SK-N-SH (cell line): Measurements from ENCODE around the gene ACSF3. TPM values are rescaled to one million over a fixed set of nuclear protein-coding genes. Genes with fewer than 3 reads are reported as not detected.

Experiments used
- CTCF ChIA-PET: fragments of 300-600, 350-600 bp; formaldehyde crosslinking; extraction: SDS; loops from one replicate; lab custom pipeline; 2021; lab: Yijun Ruan, JAX
- POLR2A ChIA-PET: fragments of 350-600 bp; sonication (Branson Sonifier 250); formaldehyde crosslinking; extraction: SDS; loops from one replicate; lab custom pipeline; 2020; ENCODE audit warnings: antibody characterized with exemption, inconsistent platforms; lab: Yijun Ruan, JAX
- DNase-seq: peaks from one replicate; pipeline ENCODE4 v3.0.0; 2012
- H2AFZ ChIP-seq: fragments of 200-600 bp; sonication (generic); 2 replicates; pipeline ENCODE4 v1.8.1; 2016; ENCODE audit warnings: antibody characterized with exemption, mild to moderate bottlenecking, low read depth
- H3F3A ChIP-seq: fragments of 200-600 bp; sonication (generic); replicated peaks from 2 replicates; pipeline ENCODE3; 2016; ENCODE audit warnings: antibody characterized with exemption, mild to moderate bottlenecking; ENCODE audit not compliant: insufficient read depth
- H3K27ac ChIP-seq, 2 experiments: fragments of 200-500 bp in 1 of 2; fragments of 200-600 bp in 1 of 2; sonication (Bioruptor generic) in 1 of 2; sonication (generic), shearing (Covaris generic) in 1 of 2; 2 replicates each; pipeline versions ENCODE4 v1.5.1 to v1.6.1; 2014 to 2016; ENCODE audit warnings: low read depth in 2 of 2, inconsistent platforms in 1 of 2, low read length in 1 of 2, mild to moderate bottlenecking in 1 of 2, mixed read lengths in 1 of 2
- H3K27me3 ChIP-seq: fragments of 200-600 bp; sonication (generic), shearing (Covaris generic); 2 replicates; pipeline ENCODE4 v1.6.1; 2016; ENCODE audit warnings: mixed run types; ENCODE audit not compliant: insufficient read depth
- H3K36me3 ChIP-seq, 2 experiments: fragments of 200-500 bp in 1 of 2; fragments of 200-600 bp in 1 of 2; sonication (Bioruptor generic) in 1 of 2; sonication (generic) in 1 of 2; replicated peaks in 1 of 2; 2 replicates each; pipeline versions ENCODE3 to v1.5.1; 2014 to 2016; ENCODE audit warnings: low read length in 1 of 2, mild to moderate bottlenecking in 1 of 2; ENCODE audit not compliant: insufficient read depth in 2 of 2, control insufficient read depth in 1 of 2
- H3K4me1 ChIP-seq, 2 experiments: fragments of 200-500 bp in 1 of 2; fragments of 200-600 bp in 1 of 2; sonication (Bioruptor generic) in 1 of 2; sonication (generic), shearing (Covaris generic) in 1 of 2; 2 replicates each; pipeline versions ENCODE4 v1.5.1 to v1.6.1; 2014 to 2016; ENCODE audit warnings: low read depth in 1 of 2, low read length in 1 of 2, mixed run types in 1 of 2; ENCODE audit not compliant: insufficient read depth in 2 of 2, control insufficient read depth in 1 of 2
- H3K4me2 ChIP-seq: fragments of 200-600 bp; sonication (generic), shearing (Covaris generic); 2 replicates; pipeline ENCODE4 v1.6.1; 2017; ENCODE audit warnings: mixed run types
- H3K4me3 ChIP-seq, 2 experiments: fragments of 200-500 bp in 1 of 2; fragments of 200-600 bp in 1 of 2; sonication (Bioruptor generic) in 1 of 2; sonication (generic), shearing (Covaris generic) in 1 of 2; 2 replicates each; pipeline versions ENCODE4 v1.5.1 to v1.8.1; 2014 to 2016; ENCODE audit warnings: low read depth in 2 of 2, inconsistent platforms in 1 of 2, low read length in 1 of 2, mild to moderate bottlenecking in 1 of 2, mixed read lengths in 1 of 2, moderate library complexity in 1 of 2
- H3K79me2 ChIP-seq: fragments of 200-600 bp; sonication (generic); 2 replicates; pipeline ENCODE4 v1.8.1; 2017; ENCODE audit warnings: mild to moderate bottlenecking; ENCODE audit not compliant: insufficient read depth
- H3K9ac ChIP-seq: fragments of 200-600 bp; sonication (generic); 2 replicates; pipeline ENCODE4 v1.6.1; 2017; ENCODE audit warnings: mixed run types
- H3K9me2 ChIP-seq: fragments of 200-600 bp; sonication (generic); 2 replicates; pipeline ENCODE4 v1.6.1; 2017; ENCODE audit warnings: mixed run types
- H3K9me3 ChIP-seq: fragments of 200-600 bp; sonication (generic); 2 replicates; pipeline ENCODE4 v1.6.1; 2017; ENCODE audit warnings: mixed run types, mild to moderate bottlenecking, moderate library complexity
- H4K20me1 ChIP-seq: fragments of 200-600 bp; sonication (generic); 2 replicates; pipeline ENCODE4 v1.6.1; 2017; ENCODE audit warnings: mild to moderate bottlenecking, mixed run types; ENCODE audit not compliant: insufficient read depth
- CHD2 ChIP-seq: fragments of 150-350 bp; IDR thresholded peaks from 2 replicates; pipeline ENCODE4 v1.6.1; 2018; ENCODE audit warnings: low read length; ENCODE audit not compliant: partially characterized antibody
- FOXJ3 ChIP-seq: sonication (generic); formaldehyde crosslinking; IDR thresholded peaks from 2 replicates; pipeline ENCODE4 v1.5.1; 2020; ENCODE audit warnings: mild to moderate bottlenecking, missing genetic modification reagents
- FOXM1 ChIP-seq: IDR thresholded peaks from 2 replicates; pipeline ENCODE4 v1.4.0; 2012; ENCODE audit warnings: low read depth, mild to moderate bottlenecking
- GABPA ChIP-seq: IDR thresholded peaks from 2 replicates; pipeline ENCODE4 v1.4.0; 2012; ENCODE audit warnings: low read depth, mild to moderate bottlenecking
- MEF2A ChIP-seq: IDR thresholded peaks from 2 replicates; pipeline ENCODE4 v1.4.0; 2012; ENCODE audit warnings: low read depth, borderline replicate concordance
- MXI1 ChIP-seq: IDR thresholded peaks from 2 replicates; pipeline ENCODE4 v1.6.1; 2012; ENCODE audit warnings: mild to moderate bottlenecking, low read depth, low read length, improper control_type of control experiment
- NFIC ChIP-seq: IDR thresholded peaks from 2 replicates; pipeline ENCODE4 v1.4.0; 2012; ENCODE audit warnings: borderline replicate concordance
- RAD21 ChIP-seq: IDR thresholded peaks from 2 replicates; pipeline ENCODE4 v1.6.1; 2012; ENCODE audit warnings: mild to moderate bottlenecking, low read length
- RCOR1 ChIP-seq: fragments of 150-350 bp; IDR thresholded peaks from 2 replicates; pipeline ENCODE4 v1.6.1; 2017; ENCODE audit warnings: antibody characterized with exemption, low read length
- RFX5 ChIP-seq: IDR thresholded peaks from 2 replicates; pipeline ENCODE4 v1.6.1; 2012; ENCODE audit warnings: mild to moderate bottlenecking, improper control_type of control experiment, low read length
- RXRA ChIP-seq: IDR thresholded peaks from 2 replicates; pipeline ENCODE4 v1.4.0; 2012; ENCODE audit warnings: low read depth, mild to moderate bottlenecking, borderline replicate concordance
- SIN3A ChIP-seq: IDR thresholded peaks from 2 replicates; pipeline ENCODE4 v1.6.1; 2012; ENCODE audit warnings: low read depth, mild to moderate bottlenecking, low read length, moderate library complexity, borderline replicate concordance
- SMC3 ChIP-seq: IDR thresholded peaks from 2 replicates; pipeline ENCODE4 v1.6.1; 2012; ENCODE audit warnings: low read depth, low read length, improper control_type of control experiment
- TCF12 ChIP-seq: IDR thresholded peaks from 2 replicates; pipeline ENCODE4 v1.4.0; 2012
- WGBS: methylation state at CpG from one replicate; pipeline ENCODE4 v1.1.6; 2017; ENCODE audit warnings: low lambda C conversion rate; 5-methylcytosine and 5-hydroxymethylcytosine counted together
- polyA plus RNA-seq, 3 experiments: library from polyadenylated mRNA; depleted of rRNA; stranded (reverse); fragments of >200 nt; gene quantifications; 2 replicates each; pipeline ENCODE4 v1.2.3, GENCODE V29; 2012
- TF ChIP-seq, protein P1 (sequence below): IDR thresholded peaks from 2 replicates; pipeline ENCODE4; 2012
- TF ChIP-seq, protein P2 (sequence below): IDR thresholded peaks from 2 replicates; pipeline ENCODE4 v1.4.0; 2012; ENCODE audit warnings: low read depth, borderline replicate concordance
- TF ChIP-seq, protein P3 (sequence below): fragments of 150-350 bp; IDR thresholded peaks from 2 replicates; pipeline ENCODE4 v1.6.1; 2016; ENCODE audit warnings: mild to moderate bottlenecking, low read depth, low read length
- TF ChIP-seq, protein P4 (sequence below): IDR thresholded peaks from 2 replicates; pipeline ENCODE4 v1.6.1; 2012; ENCODE audit warnings: mild to moderate bottlenecking, low read depth, low read length, moderate library complexity

ACSF3 gene
- polyA plus RNA-seq, 1 of the 3 experiments (the other 2 are of a cell fraction), result 18.8 TPM

DNA sequence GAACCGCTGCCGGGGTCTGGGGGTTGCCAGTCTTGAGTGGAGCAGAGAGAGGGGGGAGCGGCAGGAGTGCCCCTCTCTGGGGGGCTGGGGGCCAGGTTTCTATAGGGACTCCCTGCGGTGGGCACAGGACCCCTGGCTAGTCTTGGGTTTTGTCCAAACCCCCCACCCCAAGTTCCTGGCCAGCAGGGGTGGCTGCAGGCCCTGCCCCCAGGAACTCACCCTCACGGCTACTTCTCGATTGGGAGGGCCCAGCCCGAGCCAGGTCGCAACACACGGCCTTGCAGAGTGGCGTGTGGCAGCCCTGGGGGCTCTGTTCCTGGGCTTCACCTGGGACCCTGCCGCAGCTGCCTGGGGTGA lies 78.5 kb downstream of the ACSF3 start (continued):
- TF ChIP-seq, protein P1, sequence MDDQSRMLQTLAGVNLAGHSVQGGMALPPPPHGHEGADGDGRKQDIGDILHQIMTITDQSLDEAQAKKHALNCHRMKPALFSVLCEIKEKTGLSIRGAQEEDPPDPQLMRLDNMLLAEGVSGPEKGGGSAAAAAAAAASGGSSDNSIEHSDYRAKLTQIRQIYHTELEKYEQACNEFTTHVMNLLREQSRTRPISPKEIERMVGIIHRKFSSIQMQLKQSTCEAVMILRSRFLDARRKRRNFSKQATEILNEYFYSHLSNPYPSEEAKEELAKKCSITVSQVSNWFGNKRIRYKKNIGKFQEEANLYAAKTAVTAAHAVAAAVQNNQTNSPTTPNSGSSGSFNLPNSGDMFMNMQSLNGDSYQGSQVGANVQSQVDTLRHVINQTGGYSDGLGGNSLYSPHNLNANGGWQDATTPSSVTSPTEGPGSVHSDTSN, result no peak
- TF ChIP-seq, protein P2, sequence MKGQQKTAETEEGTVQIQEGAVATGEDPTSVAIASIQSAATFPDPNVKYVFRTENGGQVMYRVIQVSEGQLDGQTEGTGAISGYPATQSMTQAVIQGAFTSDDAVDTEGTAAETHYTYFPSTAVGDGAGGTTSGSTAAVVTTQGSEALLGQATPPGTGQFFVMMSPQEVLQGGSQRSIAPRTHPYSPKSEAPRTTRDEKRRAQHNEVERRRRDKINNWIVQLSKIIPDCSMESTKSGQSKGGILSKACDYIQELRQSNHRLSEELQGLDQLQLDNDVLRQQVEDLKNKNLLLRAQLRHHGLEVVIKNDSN, result no peak
- TF ChIP-seq FOXM1, result no peak
- TF ChIP-seq RXRA, result no peak
- no peak for TF ChIP-seq CHD2

DNA sequence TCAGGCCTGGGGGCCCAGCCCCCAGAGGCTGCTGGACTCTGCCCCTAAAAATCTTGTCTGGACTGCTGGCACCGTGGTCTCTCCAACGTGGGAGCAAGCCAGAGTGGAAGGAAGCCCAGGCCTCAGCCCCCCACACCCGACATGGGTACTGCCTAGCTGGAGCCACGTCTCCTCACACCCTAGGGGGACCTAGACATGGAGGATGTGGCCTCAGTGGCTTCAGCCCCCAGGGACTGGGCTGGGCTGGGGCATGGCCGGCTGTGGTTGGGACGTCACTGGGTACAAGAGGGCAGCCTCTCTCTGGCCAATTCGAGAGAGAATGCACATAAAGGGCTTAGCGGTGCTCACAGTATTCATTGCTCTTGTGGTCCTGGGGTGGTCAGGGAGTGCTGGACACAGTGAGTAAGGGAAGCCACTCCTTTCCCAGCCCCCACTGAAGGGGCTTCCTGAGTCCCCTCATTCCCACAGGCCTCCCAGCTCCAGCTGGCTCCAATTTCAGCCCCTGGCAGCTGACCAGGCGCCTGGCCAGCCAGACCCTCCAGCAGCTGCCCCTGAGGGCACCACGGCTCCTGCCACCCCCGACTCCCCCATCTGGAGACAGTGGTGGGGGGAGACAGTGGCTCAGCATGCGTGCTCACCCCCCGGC lies 79.0 kb downstream of the ACSF3 start:
- Histone ChIP-seq H3K4me2 (no peak overlapping the region), H4K20me1 (0 out of 2 replicates have a peak, but pooled peaks cover 7% of the 10 kb centered on the region), H3K9me2 (no peaks in the 10 kb centered on the region), H3K9ac (no peak overlapping the region), H3K36me3 (no peaks in the 10 kb centered on the region), H3K9me3 (no peaks in the 10 kb centered on the region), H3K27me3 (peaks cover 26% of the 10 kb centered on the region; the same call in 1 of the 2 replicates), H2AFZ (no peak overlapping the region), H3K79me2 (no peaks in the 10 kb centered on the region), H3K4me3 (no peak overlapping the region), H3F3A (no peaks in the 10 kb centered on the region), H3K27ac (no peak overlapping the region), H3K4me1 (peaks cover 0 to 19% of the 10 kb centered on the region in 2 experiments; a peak in 1 of 4 replicates)
- WGBS, result 32% methylated on average over 3 of the region's 13 CpGs
- peak; percentile 74 for DNase-seq
- ChIA-PET CTCF (interaction anchor here (0.5 to 6.5 kb wide), 7 partner anchors 59 to 435 kb away, joined by 3 to 82 read pairs (median 3); partner anchors contain the start of gene APRT), POLR2A (no interaction called here)
- 0 out of 2 replicates have a peak, but pooled peaks have one; percentile 34 for TF ChIP-seq RCOR1
- no peak for TF ChIP-seq SMC3
- TF ChIP-seq, protein P1, result no peak
- no peak for TF ChIP-seq GABPA
- TF ChIP-seq FOXM1, result no peak
- TF ChIP-seq, protein P3, sequence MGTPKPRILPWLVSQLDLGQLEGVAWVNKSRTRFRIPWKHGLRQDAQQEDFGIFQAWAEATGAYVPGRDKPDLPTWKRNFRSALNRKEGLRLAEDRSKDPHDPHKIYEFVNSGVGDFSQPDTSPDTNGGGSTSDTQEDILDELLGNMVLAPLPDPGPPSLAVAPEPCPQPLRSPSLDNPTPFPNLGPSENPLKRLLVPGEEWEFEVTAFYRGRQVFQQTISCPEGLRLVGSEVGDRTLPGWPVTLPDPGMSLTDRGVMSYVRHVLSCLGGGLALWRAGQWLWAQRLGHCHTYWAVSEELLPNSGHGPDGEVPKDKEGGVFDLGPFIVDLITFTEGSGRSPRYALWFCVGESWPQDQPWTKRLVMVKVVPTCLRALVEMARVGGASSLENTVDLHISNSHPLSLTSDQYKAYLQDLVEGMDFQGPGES, result no peak
- TF ChIP-seq NFIC, result no peak
- no peak for TF ChIP-seq RFX5
- TF ChIP-seq, protein P4, sequence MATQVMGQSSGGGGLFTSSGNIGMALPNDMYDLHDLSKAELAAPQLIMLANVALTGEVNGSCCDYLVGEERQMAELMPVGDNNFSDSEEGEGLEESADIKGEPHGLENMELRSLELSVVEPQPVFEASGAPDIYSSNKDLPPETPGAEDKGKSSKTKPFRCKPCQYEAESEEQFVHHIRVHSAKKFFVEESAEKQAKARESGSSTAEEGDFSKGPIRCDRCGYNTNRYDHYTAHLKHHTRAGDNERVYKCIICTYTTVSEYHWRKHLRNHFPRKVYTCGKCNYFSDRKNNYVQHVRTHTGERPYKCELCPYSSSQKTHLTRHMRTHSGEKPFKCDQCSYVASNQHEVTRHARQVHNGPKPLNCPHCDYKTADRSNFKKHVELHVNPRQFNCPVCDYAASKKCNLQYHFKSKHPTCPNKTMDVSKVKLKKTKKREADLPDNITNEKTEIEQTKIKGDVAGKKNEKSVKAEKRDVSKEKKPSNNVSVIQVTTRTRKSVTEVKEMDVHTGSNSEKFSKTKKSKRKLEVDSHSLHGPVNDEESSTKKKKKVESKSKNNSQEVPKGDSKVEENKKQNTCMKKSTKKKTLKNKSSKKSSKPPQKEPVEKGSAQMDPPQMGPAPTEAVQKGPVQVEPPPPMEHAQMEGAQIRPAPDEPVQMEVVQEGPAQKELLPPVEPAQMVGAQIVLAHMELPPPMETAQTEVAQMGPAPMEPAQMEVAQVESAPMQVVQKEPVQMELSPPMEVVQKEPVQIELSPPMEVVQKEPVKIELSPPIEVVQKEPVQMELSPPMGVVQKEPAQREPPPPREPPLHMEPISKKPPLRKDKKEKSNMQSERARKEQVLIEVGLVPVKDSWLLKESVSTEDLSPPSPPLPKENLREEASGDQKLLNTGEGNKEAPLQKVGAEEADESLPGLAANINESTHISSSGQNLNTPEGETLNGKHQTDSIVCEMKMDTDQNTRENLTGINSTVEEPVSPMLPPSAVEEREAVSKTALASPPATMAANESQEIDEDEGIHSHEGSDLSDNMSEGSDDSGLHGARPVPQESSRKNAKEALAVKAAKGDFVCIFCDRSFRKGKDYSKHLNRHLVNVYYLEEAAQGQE, result no peak
- no peak for TF ChIP-seq MXI1
- no peak for TF ChIP-seq RAD21
- TF ChIP-seq MEF2A, result no peak
- TF ChIP-seq FOXJ3 (CRISPR knock-in tag), result peak; percentile 25; the same call in 1 of the 2 replicates
- TF ChIP-seq SIN3A, result no peak
- no peak for TF ChIP-seq TCF12
- TF ChIP-seq CHD2, result no peak
